ENCODE data around the gene TSPAN9. TPM values are rescaled to one million over a fixed set of nuclear protein-coding genes. Genes with fewer than 3 reads are reported as not detected.

Gene TSPAN9
- total and polyA plus RNA-seq, 9 of the 15 experiments (the other 6 are each of a cell fraction or from before 2014, with no cell fraction given): 0.23 to 2.1 (median 0.60) TPM; not detected in 2

- peak; percentile 27 for TF ChIP-seq CTCFL (IDR thresholded peaks at IDR 0.05; ENCODE audit: borderline replicate concordance, insufficient read depth, low read depth, low read length, poor library complexity, severe bottlenecking)
- peak; percentile 71 to 82 (median 79) for TF ChIP-seq CTCF (IDR thresholded peaks at IDR 0.05 in 2 of 3, conservative IDR thresholded peaks at IDR 0.05 in 1 of 3; ENCODE audit: insufficient read depth in 2 of 3, low read depth in 1 of 3, low read length in 3 of 3)
- TF ChIP-seq ZNF764 (CRISPR knock-in tag; IDR thresholded peaks at IDR 0.05; ENCODE audit: low read depth): no peak
- no peak for TF ChIP-seq ZNF143 (CRISPR knock-in tag; IDR thresholded peaks at IDR 0.05)
- no peak for TF ChIP-seq USF1 (CRISPR knock-in tag; IDR thresholded peaks at IDR 0.05)
- TF ChIP-seq ZNF551 (CRISPR knock-in tag; IDR thresholded peaks at IDR 0.05): no peak
- peak; percentile 56; the same call in 1 of the 2 replicates for TF ChIP-seq ZNF384 (IDR thresholded peaks at IDR 0.05; ENCODE audit: low read depth, low read length)
- TF ChIP-seq RB1 (IDR thresholded peaks at IDR 0.05; ENCODE audit: low read depth): 0 out of 2 replicates have a peak, but pooled peaks have one; percentile 30
- TF ChIP-seq POLR2H (tag; IDR thresholded peaks at IDR 0.05; ENCODE audit: low read depth): no peak
- TF ChIP-seq C11orf30 (IDR thresholded peaks at IDR 0.05; ENCODE audit: low read depth): no peak
- TF ChIP-seq CEBPZ (IDR thresholded peaks at IDR 0.05; ENCODE audit: borderline replicate concordance, low read depth, low read length): no peak
- no peak for TF ChIP-seq ZNF507 (tag; conservative IDR thresholded peaks at IDR 0.05)
- peak; percentile 38 to 75 for TF ChIP-seq RAD21 (CRISPR knock-in tag; conservative IDR thresholded peaks at IDR 0.05 in 1 of 2, IDR thresholded peaks at IDR 0.05 in 1 of 2)
- TF ChIP-seq WHSC1 (IDR thresholded peaks at IDR 0.05; ENCODE audit: low read length): no peak
- no peak for TF ChIP-seq KDM5B (IDR thresholded peaks at IDR 0.05; ENCODE audit: insufficient replicate concordance, low read depth, low read length)
These were observed 223.0 kb downstream of the TSPAN9 start (continued) for GRCh38 chr12:3299929-3300832.

Measured in K562 (cell line).